Activated T-helper 1 cell treated with anti-CD3 and anti-CD28 coated beads, Interleukin-2, amount 50 U/mL, for 16 hours (primary cell): ENCODE data around the gene BMP2K.
"Not testable (repeated sequence)": the region's sequence is repeated elsewhere in the genome, so short reads cannot be mapped to it uniquely, and the experiment has no call there.

Experiments
- DNase-seq, 2 donors: peaks; one replicate each; pipeline ENCODE4 v3.0.0-alpha.2; 2020; ENCODE audit warnings: low read depth in 1 of 2, low spot score in 1 of 2

BMP2K gene

DNA sequence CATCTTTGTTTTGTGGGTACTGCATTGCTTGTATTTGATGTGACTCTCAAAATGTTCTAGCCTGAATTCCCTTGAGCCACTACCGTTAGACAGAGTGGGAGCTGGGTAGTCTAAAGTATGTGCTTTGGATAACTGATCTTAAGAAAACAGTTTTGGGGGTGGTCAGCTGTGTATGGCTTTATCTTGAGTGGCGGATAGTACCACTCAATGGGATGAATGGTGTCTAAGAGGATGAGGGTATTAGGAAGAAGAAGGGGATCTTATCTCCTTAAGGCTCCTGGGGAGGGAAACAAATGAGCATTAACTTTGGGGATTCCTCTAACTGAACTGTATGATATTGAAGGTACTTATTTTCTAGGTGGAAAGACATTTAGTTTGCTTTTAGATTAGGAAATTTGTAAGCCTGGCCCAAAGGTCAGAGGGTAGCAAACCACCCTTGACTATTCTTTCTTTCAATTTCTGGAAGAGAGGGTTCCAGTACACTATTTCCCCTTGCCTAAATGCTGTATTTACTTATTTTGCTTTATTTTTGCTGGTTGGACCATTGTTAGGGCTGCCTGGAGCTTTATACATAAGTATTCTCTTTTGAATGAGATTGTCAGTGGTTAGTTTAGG, 11.3 kb downstream of the BMP2K start:
- no peak for DNase-seq

DNA sequence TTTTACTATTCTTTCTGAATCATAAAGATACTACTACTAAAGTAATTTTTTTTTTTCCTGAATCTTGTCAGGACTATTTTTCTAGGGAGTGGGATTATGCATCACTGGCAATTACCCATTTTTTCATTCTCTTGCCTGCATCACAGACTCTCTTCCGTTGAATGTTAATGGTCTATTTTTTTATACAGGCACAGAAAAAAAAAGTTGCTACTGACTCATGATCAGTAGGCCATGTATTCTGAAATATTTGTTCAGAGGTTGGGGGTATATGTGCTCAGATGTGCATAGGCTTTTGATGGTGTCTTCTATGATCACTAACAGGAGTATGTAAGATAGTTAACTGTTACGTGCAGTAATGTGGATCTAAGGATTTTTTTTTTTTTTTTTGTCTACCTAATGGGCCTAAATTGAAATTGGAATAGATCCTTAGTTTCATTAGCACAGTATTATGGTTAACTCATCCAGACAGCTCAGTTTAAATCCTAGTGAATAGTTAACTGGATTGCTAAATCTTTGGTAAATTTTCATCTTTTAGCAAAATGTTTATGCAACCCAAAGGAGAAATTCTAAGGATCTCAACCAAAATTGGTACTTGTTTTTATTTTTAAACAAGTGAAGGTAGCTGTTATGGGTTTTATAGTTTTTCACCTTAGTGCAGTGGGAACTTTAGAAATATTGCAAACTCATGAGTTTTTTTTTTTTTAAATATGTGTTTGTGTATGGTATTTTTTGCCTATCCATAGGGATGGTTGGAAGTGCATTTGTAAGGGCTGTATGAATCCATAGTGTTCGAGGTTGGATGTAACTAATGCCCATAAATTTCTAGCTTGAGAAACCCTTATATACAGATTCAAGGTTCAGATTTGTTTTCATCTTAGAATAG, 12.1 kb downstream of the BMP2K start:
- DNase-seq: no peak

DNA sequence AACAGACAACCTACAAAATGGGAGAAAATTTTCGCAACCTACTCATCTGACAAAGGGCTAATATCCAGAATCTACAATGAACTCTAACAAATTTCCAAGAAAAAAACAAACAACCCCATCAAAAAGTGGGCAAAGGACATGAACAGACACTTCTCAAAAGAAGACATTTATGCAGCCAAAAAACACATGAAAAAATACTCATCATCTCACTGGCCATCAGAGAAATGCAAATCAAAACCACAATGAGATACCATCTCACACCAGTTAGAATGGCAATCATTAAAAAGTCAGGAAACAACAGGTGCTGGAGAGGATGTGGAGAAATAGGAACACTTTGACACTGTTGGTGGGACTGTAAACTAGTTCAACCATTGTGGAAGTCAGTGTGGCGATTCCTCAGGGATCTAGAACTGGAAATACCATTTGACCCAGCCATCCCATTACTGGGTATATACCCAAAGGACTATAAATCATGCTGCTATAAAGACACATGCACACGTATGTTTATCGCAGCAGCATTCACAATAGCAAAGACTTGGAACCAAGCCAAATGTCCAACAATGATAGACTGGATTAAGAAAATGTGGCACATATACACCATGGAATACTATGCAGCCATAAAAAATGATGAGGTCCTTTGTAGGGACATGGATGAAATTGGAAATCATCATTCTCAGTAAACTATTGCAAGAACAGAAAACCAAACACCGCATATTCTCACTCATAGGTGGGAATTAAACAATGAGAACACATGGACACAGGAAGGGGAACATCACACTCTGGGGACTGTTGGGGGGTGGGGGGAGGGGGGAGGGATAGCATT, 19.7 kb downstream of the BMP2K start:
- DNase-seq: not testable (repeated sequence)

DNA sequence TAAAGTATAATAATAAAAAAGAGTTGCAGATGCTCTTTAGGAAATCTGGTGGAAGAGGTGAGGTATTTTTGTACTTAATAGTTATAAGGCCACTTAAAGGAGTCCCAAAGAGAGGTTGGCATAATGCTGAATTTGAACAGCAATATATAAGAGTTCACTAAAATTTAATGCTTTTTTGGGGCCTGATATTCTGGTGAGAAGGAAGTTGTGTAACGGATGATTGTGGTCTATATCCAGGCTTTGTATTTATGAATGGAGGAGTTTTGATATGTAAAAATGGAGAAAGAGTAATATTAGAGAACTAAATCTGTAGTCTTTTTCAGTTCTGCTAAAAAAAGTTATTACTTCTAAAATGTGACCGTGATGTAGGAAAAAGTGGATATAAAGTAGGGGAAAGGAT, 20.4 kb downstream of the BMP2K start:
- DNase-seq: no peak

DNA sequence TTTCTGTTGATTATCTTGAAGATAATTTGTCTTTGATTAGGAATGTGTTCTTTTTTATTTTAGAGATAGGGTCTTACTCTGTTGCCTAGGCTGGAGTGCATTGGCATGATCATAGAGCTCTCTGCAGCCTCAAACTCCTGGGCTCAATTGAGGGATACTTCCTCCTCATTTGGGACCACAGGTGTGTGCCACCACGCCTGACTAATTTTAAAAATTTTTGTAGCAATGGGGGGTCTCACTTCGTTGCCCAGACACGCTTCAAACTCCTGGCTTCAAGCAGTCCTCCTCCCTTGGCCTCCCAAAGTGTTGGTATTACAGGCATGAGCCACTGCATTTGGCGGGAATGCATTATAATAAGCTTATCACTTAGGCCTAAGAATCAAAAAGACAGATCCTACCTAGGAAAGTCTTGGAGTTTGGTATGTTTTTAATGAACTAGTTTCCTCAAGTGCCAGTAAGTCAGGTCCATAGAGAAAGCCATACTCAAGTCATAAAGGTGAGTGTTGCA, 21.7 kb downstream of the BMP2K start:
- DNase-seq: no peak

DNA sequence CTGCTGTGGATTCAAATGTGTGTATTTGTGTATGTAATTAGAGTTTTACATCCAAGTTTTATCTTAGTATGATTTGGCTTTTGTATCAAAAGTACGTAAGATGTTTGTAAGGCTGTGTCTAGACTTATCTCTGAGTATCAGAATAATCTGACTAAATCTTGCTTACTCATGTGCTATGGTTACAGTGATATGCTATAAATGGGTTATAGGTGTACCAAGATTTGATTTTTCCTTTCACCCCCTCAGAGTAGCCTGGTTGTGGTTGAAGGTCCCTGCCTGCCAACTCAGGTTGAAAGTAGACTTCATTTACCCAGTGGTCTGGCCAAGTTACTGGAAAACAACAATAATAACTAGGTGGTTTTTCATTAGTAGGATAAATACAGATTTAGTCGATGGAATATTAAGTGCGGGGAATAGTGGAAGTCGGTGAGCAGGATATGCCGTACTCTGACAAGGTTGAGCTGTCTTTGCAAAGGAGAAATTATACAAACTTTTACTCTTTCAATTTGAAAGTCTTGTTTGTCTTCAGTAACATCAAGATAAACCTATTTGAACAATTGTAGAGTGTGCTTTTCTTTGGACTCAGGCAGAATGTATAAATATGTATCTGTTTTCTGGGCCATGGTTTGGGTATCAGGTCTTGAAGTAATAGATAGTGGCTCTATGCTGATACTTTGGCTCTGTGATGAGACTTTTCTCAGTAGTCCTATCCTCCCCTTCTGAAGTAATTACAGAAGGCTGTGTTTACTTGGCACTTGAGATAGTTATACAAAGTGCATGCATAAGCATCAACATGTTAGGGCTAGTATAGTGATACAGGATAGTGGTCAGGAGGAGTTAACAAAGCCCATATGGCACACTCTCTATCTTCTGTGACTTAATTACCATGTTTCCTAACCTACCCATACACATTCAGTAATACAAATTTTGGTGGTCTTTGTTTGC, 23.7 kb downstream of the BMP2K start:
- no peak for DNase-seq

DNA sequence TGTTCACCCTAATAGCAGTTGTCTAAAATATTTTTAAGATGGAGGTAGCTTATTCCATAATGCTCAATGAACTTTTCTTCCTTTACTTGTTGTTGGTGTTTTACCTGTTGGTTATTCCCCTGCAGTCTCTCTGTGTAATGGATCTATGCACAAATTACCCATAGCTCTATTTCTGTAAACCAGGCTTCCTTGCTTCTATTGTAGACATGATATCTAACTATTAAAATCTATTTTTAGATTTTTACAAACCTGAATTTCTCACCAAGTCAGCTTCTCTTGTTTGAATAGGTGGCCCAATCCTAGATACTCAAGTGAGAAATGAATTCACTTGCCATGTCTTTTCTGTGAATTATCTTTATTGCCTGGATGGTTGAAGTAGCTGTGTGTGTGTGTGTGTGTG, 24.8 kb downstream of the BMP2K start:
- no peak for DNase-seq

DNA sequence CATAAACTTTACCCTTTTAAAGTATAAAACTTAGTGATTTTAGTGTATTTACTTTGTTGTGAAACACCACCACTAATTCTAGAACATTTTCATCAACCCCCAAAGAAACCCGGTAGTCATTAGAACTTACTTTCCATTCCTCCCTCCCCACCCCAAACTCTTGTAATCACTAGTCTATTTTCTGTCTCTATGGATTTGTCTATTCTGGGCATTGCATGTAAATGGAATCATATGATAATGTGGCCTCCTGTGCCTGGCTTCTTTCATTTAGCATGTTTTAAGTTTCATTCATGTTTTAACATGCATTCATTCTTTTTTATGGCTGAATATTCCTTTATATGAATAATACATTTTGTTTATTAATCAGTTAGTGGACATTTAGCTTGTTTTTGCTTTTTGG, 27.8 kb downstream of the BMP2K start:
- DNase-seq: no peak

DNA sequence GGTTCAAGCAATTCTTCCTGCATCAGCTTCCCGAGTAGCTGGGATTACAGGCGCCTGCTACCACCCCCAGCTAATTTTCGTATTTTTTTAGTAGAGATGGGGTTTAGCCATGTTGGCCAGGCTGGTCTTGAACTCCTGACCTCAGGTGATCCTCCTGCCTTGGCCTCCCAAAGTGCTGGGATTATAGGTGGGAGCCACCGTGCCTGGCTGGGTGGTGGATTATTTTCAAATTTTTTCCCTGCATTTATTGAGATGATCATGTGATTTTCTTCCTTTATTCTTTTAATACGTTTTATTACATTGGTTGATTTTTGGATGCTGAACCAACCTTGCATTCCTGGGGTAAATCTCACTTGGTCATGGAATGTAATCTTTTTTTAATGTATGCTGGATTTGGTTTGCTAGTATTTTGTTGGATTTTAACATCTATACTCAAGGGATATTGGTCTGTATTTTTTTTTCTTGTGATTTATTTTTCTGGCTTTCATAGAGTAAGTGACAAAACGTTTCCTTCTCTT, 30.9 kb downstream of the BMP2K start:
- no peak for DNase-seq

DNA sequence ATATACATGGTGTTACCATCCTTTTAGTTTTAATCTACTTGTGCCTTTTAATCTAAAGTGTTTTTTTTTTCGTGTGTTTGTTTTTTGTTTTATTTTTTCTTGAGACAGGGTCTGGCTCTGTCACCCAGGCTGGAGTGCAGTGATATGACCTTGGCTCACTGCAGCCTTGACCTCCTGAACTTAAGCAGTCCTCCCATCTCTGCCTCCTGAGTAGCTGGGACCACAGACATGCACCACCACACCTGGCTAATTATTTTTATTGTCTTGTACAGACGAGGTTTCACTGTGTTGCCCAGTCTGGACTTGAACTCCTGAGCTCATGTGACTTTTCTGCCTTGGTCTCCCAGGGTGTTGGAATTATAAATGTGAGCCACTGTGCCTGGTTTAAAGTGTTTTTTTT, 33.1 kb downstream of the BMP2K start:
- DNase-seq: no peak

DNA sequence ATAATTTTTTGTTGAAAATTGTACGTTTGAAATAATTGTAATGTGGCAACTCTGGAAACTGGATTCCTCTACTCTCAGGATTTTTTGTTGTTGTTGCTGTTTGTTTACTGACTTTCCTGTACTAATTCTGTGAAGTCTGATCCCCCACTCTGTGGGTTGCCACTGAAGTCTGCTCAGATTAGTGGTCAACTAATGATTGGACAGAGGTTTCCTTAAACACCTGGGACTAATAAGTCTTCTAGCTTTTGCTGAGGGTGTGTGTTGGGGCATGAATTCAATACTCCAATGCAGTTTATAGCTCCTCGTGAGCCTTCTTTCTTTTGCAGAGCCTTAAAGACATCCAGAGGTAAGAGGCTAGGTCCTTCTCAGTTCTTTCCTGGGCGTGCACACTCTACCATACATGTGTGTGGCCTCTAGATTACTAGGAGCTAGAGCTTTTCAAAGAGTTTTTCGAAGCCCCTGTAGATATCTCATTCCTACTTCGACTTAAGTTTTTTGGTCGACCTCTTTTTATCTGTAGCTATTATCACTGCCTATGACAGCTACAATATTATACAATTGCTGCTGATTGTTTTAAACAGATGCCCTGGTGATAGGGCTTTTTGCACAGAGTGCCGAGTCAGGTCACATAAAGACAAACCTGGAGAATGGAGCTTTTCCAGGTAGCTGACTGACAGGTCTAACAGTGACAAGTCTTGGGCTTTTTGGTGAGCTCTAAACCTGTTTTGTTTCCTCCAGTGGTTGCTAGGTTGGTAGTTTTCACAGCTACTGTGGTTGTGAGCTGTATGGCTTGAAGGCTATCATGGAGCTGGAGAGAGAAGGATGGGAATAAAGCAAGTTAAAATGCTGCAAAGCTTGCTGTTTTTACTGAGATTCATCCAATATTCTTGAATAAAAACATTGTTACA, 34.0 kb downstream of the BMP2K start:
- no peak for DNase-seq

DNA sequence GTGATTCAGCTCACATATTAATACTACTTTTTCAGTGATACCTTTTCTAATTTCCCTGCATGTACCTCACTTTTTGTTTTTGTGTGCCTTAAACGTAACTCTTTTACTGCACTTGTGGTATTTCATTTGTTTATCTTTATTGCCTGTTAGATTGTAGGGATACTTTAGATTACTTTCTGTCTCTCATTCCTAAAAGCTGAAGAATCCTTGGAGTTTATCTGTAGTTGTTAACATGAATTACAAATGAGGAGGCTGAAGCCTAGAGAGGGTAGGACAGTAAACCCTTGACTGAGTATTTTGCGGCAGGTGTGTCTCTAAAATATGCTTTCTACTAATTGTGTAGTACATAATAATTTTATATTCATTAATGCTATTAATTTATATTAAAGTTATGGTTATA, 34.9 kb downstream of the BMP2K start:
- no peak for DNase-seq

DNA sequence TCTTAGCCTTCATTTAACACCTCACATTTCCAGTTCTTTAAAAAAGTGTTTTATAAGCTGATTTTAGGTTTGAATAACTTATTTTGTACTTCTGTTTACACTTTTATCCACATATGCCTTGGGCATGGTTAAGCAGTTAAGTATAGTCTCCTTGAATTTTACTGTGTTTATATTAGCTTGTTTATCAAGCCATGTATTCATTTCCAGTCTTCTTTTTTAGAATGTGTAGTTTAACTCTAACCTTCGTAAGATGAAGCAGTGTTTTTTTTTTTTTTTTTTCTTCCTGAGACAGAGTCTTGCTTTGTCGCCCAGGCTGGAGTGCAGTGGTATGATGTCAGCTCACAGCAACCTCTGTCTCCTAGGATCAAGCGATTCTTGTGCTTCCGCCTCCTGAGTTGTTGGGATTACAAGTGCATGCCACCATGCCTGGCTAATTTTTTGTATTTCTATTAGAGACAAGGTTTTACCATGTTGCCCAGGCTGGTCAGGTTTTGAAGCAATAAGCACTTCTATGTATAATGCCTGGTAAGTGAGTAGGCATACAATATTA, 42.5 kb downstream of the BMP2K start:
- no peak for DNase-seq

DNA sequence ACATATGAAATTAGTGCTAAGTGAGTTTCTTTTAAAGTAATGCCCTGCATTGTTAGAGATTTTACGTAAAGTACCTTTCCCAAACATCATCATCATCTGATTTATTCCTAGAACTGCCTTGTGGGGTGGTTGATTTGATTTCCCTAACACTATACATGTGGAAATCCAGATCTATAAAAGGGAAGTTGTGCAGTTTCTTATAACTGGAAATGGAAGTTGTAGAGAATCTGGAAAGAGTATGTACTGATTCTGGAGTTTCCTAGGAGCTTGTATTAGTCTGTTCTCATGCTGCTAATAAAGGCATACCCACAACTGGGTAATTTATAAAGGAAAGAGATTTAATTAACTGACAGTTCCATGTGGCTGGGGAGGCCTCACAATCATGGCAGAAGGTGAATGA, 47.9 kb downstream of the BMP2K start:
- DNase-seq: no peak

DNA sequence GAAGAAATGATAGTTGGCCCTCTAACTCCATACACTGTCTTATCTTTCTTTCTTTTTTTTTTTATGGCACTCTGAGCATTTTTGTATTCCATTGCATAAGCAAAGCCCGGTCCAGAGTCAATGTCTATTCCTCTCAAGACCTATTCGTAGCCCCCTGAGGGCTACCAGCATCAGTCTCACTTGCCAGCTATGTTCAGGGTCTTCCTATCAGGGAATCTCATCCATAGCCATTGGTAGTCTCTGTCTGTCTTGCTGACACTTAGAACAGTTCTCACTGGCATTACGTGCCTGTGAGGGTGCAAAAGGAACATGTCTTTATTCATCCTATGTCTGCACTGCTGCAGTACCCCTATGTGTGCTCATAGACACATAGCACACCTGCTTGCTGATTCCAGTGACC, 51.0 kb downstream of the BMP2K start:
- no peak for DNase-seq

DNA sequence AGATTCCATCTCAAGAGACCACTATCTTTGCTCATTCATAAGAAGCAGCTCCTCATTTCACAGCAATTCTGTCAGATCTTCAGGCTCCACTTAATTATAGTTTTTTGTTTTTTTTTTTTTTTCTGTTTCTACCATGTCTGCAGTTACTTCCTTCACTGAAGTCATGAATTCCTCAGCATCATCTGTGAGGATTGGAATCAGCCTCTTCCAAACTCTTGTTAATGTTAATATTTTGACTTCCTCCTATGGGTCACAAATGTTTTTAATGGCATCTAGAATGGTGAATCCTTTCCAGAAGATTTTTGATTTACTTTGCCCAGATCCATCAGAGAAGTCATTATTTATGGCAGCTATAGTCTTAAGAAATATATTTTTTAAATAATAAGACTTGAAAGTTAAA, 53.1 kb downstream of the BMP2K start:
- DNase-seq: no peak

DNA sequence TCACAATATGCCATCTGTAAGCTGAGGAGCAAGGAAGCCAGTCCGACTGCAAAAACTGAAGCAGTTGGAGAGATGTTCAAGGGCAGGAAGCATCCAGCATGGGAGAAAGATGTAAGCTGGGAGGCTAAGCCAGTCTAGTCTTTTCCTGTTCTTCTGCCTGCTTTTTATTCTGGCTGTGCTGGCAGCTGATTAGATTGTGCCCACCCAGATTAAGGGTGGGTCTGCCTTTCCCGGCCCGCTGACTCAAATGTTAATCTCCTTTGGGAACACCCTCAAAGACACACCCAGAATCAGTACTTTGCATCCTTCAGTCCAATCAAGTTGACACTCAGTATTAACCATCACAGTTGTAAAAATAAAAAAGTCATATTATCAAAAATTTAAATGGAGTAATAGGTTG, 63.5 kb downstream of the BMP2K start:
- DNase-seq: not testable (repeated sequence)

DNA sequence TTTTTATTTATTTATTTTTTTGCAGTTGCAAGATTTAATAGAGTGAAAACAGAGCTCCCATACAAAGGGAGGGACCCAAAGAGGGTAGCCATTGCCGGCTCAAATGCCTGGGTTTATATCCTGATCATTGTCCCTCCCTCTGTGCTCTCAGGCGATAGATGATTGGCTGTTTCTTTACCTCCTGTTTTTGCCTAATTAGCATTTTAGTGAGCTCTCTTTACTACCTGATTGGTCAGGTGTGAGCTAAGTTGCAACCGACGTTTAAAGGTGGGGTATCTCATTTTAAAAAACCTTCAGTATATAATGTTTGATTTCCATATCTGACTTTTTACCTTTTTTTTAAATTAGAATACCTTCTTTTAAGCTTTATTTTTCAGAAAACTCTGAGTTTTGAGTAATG, 64.1 kb downstream of the BMP2K start:
- DNase-seq: not testable (repeated sequence)

DNA sequence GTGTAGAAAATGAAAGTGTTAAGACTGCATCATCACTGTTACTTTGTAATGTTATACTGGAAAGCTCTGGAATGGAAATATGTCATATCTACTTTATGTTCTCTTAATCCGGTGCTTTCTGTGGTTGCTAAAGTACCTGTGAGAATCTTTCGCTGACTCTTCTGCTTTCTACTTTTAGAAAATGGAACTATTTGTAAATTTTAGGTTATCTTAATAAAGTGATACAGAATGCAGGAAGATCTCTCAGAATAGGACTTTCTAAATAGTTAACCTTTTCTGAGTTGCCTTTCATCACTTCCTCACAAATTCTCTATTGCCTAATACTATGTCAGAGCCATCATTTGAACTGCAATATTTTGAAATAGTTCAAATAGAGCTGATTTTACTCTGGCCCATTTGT, 69.3 kb downstream of the BMP2K start:
- no peak for DNase-seq
